K562 (cell line): ENCODE measurements around the gene ITK.

ENCODE experiments used
- CEBPG ChIP-seq, 3 experiments: fragments of 200-800 bp in 1 of 3; sonication (Bioruptor generic) in 1 of 3; sonication (generic) in 1 of 3; formaldehyde crosslinking in 1 of 3; IDR thresholded peaks in 2 of 3; conservative IDR thresholded peaks in 1 of 3; 2 replicates each; pipeline versions ENCODE4 v1.6.1 to v1.8.0; 2016 to 2022; ENCODE audit warnings: missing compliant biosample characterization in 2 of 3, missing genetic modification characterization in 2 of 3, mild to moderate bottlenecking in 1 of 3, missing genetic modification reagents in 1 of 3
- CTCF ChIP-seq, 3 experiments: IDR thresholded peaks in 2 of 3; conservative IDR thresholded peaks in 1 of 3; 2 replicates each; pipeline ENCODE4 v1.5.1; 2011 to 2012; ENCODE audit warnings: low read length in 3 of 3, mild to moderate bottlenecking in 3 of 3, control low read depth in 2 of 3, improper control_type of control experiment in 1 of 3, inconsistent platforms in 1 of 3, low read depth in 1 of 3, mixed read lengths in 1 of 3, moderate library complexity in 1 of 3; ENCODE audit not compliant: insufficient read depth in 2 of 3
- ETV5 ChIP-seq: sonication (generic); formaldehyde crosslinking; IDR thresholded peaks from 2 replicates; pipeline ENCODE4 v1.4.0; 2020; ENCODE audit warnings: low read depth, mild to moderate bottlenecking, missing genetic modification reagents
- JUNB ChIP-seq: fragments of 450-650 bp; formaldehyde crosslinking; conservative IDR thresholded peaks from 2 replicates; pipeline ENCODE4 v1.4.0; 2020; ENCODE audit warnings: mild to moderate bottlenecking
- KDM4B ChIP-seq, 2 experiments: fragments of 450-650 bp in 1 of 2; sonication (generic) in 1 of 2; IDR thresholded peaks; 2 replicates each; pipeline ENCODE4 v1.6.1; 2016 to 2017; ENCODE audit warnings: borderline replicate concordance in 2 of 2, antibody characterized with exemption in 1 of 2, low read depth in 1 of 2, mild to moderate bottlenecking in 1 of 2
- MYNN ChIP-seq, 2 experiments: sonication (generic); formaldehyde crosslinking in 1 of 2; IDR thresholded peaks; 2 replicates each; pipeline versions ENCODE4 v1.5.0 to v1.6.1; 2016 to 2020; ENCODE audit warnings: antibody characterized with exemption in 1 of 2, missing genetic modification reagents in 1 of 2
- NFRKB ChIP-seq: fragments of 450-650 bp; IDR thresholded peaks from 2 replicates; pipeline ENCODE4 v1.6.1; 2016; ENCODE audit warnings: low read depth
- NFXL1 ChIP-seq: fragments of 450-650 bp; formaldehyde crosslinking; IDR thresholded peaks from 2 replicates; pipeline ENCODE4 v1.4.0; 2021; ENCODE audit warnings: mild to moderate bottlenecking
- RAD21 ChIP-seq, 2 experiments: fragments of 250-450 bp in 1 of 2; fragments of 450-650 bp in 1 of 2; sonication (Bioruptor Pico) in 1 of 2; formaldehyde crosslinking in 1 of 2; IDR thresholded peaks in 1 of 2; conservative IDR thresholded peaks in 1 of 2; 2 replicates each; pipeline versions ENCODE4 v1.4.0 to v1.8.0; 2020 to 2022; ENCODE audit warnings: mild to moderate bottlenecking in 2 of 2, moderate library complexity in 1 of 2
- SMAD1 ChIP-seq: fragments of 150-350 bp; IDR thresholded peaks from 2 replicates; pipeline ENCODE4 v1.6.1; 2014; ENCODE audit warnings: low read length, low read depth; ENCODE audit not compliant: partially characterized antibody
- TEAD1 ChIP-seq, 2 experiments: fragments of 450-650 bp in 1 of 2; sonication (generic) in 1 of 2; formaldehyde crosslinking; IDR thresholded peaks; 2 replicates each; pipeline versions ENCODE4 v1.4.0 to v1.8.0; 2020 to 2022; ENCODE audit warnings: mild to moderate bottlenecking in 2 of 2, missing genetic modification reagents in 1 of 2
- TF ChIP-seq, protein P1 (sequence below): fragments of 450-650 bp; IDR thresholded peaks from 2 replicates; pipeline ENCODE4 v1.6.1; 2016; ENCODE audit warnings: antibody characterized with exemption
- TF ChIP-seq, protein P2 (sequence below): conservative IDR thresholded peaks from 2 replicates; pipeline ENCODE4 v1.6.1; 2011; ENCODE audit warnings: low read depth, mild to moderate bottlenecking, low read length; ENCODE audit not compliant: control insufficient read depth

DNA sequence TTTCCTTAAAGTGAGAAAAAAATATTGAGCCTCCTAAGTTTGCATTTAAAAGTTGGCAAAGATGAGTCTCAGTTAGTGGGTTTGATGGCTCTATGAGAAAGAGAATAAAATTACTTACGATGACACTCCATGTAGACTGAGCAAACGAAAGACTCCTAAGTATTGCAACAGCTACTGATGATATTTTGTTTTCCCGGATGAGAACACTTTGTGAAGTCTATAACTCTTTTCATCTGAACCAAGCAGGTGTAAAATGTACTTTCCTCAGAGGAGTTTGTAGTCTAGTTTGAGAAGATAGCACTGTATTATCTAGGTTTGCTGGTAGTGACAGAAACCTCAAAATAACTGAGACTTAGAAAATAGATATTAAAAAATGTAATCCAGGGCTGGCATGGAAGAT is 1.7 kb upstream of the ITK start:
- no peak for TF ChIP-seq KDM4B (IDR thresholded peaks at IDR 0.05; ENCODE audit: borderline replicate concordance in 2 of 2, low read depth in 1 of 2)
- no peak for TF ChIP-seq JUNB
- TF ChIP-seq RAD21 (CRISPR knock-in tag; conservative IDR thresholded peaks at IDR 0.05 in 1 of 2, IDR thresholded peaks at IDR 0.05 in 1 of 2): no peak
- no peak for TF ChIP-seq NFXL1
- TF ChIP-seq CTCF (IDR thresholded peaks at IDR 0.05 in 2 of 3, conservative IDR thresholded peaks at IDR 0.05 in 1 of 3; ENCODE audit: insufficient read depth in 2 of 3, low read depth in 1 of 3, low read length in 3 of 3): no peak
- TF ChIP-seq CEBPG (CRISPR knock-in tag; IDR thresholded peaks at IDR 0.05): no peak
- no peak for TF ChIP-seq CEBPG (tag; conservative IDR thresholded peaks at IDR 0.05 in 1 of 2, IDR thresholded peaks at IDR 0.05 in 1 of 2)
- TF ChIP-seq ETV5 (CRISPR knock-in tag): no peak
- TF ChIP-seq, protein P1, sequence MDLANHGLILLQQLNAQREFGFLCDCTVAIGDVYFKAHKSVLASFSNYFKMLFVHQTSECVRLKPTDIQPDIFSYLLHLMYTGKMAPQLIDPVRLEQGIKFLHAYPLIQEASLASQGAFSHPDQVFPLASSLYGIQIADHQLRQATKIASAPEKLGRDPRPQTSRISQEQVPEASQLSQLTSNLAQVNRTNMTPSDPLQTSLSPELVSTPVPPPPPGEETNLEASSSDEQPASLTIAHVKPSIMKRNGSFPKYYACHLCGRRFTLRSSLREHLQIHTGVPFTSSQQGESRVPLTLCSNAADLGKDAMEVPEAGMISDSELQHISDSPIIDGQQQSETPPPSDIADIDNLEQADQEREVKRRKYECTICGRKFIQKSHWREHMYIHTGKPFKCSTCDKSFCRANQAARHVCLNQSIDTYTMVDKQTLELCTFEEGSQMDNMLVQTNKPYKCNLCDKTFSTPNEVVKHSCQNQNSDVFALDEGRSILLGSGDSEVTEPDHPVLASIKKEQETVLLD: no peak
- no peak for TF ChIP-seq MYNN (IDR thresholded peaks at IDR 0.05)
- no peak for TF ChIP-seq MYNN (CRISPR knock-in tag; IDR thresholded peaks at IDR 0.05)
- TF ChIP-seq, protein P2, sequence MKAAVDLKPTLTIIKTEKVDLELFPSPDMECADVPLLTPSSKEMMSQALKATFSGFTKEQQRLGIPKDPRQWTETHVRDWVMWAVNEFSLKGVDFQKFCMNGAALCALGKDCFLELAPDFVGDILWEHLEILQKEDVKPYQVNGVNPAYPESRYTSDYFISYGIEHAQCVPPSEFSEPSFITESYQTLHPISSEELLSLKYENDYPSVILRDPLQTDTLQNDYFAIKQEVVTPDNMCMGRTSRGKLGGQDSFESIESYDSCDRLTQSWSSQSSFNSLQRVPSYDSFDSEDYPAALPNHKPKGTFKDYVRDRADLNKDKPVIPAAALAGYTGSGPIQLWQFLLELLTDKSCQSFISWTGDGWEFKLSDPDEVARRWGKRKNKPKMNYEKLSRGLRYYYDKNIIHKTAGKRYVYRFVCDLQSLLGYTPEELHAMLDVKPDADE: no peak
- TF ChIP-seq NFRKB: no peak
- TF ChIP-seq SMAD1: no peak
- TF ChIP-seq TEAD1 (CRISPR knock-in tag; IDR thresholded peaks at IDR 0.05): no peak
